CD14-positive monocyte (primary cell): Measurements from ENCODE around the gene NMUR2. TPM values are rescaled to one million over a fixed set of nuclear protein-coding genes. Genes with fewer than 3 reads are reported as not detected.

Experiments used
- DNase-seq, 3 donors: peaks; one replicate each; pipeline ENCODE4 v3.0.0-alpha.2; 2011 to 2022
- H2AFZ ChIP-seq: 2 replicates; pipeline ENCODE4 v1.6.0; 2012; ENCODE audit warnings: mild to moderate bottlenecking, low read depth, low read length, inconsistent platforms; ENCODE audit not compliant: insufficient read depth, poor library complexity, severe bottlenecking
- H3K27ac ChIP-seq, 2 donors: 1 replicate in 1 of 2; 2 replicates in 1 of 2; pipeline ENCODE4 v1.5.1; 2012 to 2013; ENCODE audit warnings: low read length in 2 of 2, control low read depth in 1 of 2, inconsistent platforms in 1 of 2, low read depth in 1 of 2, mild to moderate bottlenecking in 1 of 2
- H3K27me3 ChIP-seq, 2 donors: one replicate each; pipeline versions ENCODE4 v1.6.0 to v1.6.1; 2011 to 2013; ENCODE audit warnings: low read length in 2 of 2; ENCODE audit not compliant: control insufficient read depth in 2 of 2, insufficient read depth in 2 of 2
- H3K36me3 ChIP-seq, 2 donors: replicated peaks in 1 of 2; 1 replicate in 1 of 2; 2 replicates in 1 of 2; pipeline versions ENCODE4 v1.5.1 to v1.6.1; 2012 to 2013; ENCODE audit warnings: low read length in 2 of 2, control low read depth in 1 of 2, inconsistent platforms in 1 of 2, mild to moderate bottlenecking in 1 of 2; ENCODE audit not compliant: insufficient read depth in 2 of 2, control insufficient read depth in 1 of 2
- H3K4me1 ChIP-seq, 2 donors: 1 replicate in 1 of 2; 2 replicates in 1 of 2; pipeline versions ENCODE4 v1.5.1 to v1.6.1; 2012 to 2013; ENCODE audit warnings: low read length in 2 of 2, control low read depth in 1 of 2, inconsistent platforms in 1 of 2, mild to moderate bottlenecking in 1 of 2, moderate library complexity in 1 of 2; ENCODE audit not compliant: insufficient read depth in 2 of 2, control insufficient read depth in 1 of 2
- H3K4me2 ChIP-seq: replicated peaks from 2 replicates; pipeline ENCODE3; 2012; ENCODE audit warnings: low read length, moderate library complexity, mild to moderate bottlenecking; ENCODE audit not compliant: poor library complexity, severe bottlenecking; ENCODE audit errors: extremely low read depth
- H3K4me3 ChIP-seq, 3 experiments: fragments of 200-600 bp in 1 of 3; sonication (generic) in 1 of 3; replicated peaks in 1 of 3; 1 replicate in 2 of 3; 2 replicates in 1 of 3; pipeline ENCODE4 v1.5.1; 2011 to 2013; ENCODE audit warnings: low read length in 3 of 3, mild to moderate bottlenecking in 3 of 3, control low read depth in 2 of 3, low read depth in 2 of 3, inconsistent platforms in 1 of 3, moderate library complexity in 1 of 3
- H3K79me2 ChIP-seq: 2 replicates; pipeline ENCODE4 v1.6.0; 2012; ENCODE audit warnings: mild to moderate bottlenecking, control low read depth, inconsistent platforms, low read length, moderate library complexity; ENCODE audit not compliant: insufficient read depth
- H3K9ac ChIP-seq: 2 replicates; pipeline ENCODE4 v1.6.0; 2017; ENCODE audit warnings: low read length, mild to moderate bottlenecking; ENCODE audit not compliant: insufficient read depth, poor library complexity, severe bottlenecking
- H3K9me3 ChIP-seq, 2 donors: replicated peaks in 1 of 2; 1 replicate in 1 of 2; 2 replicates in 1 of 2; pipeline versions ENCODE4 v1.5.1 to v1.6.1; 2012 to 2013; ENCODE audit warnings: low read length in 2 of 2, control low read depth in 1 of 2; ENCODE audit not compliant: control insufficient read depth in 1 of 2, insufficient read depth in 1 of 2
- H4K20me1 ChIP-seq: 2 replicates; pipeline ENCODE4 v1.6.0; 2012; ENCODE audit warnings: mild to moderate bottlenecking, low read length, control low read depth, moderate library complexity; ENCODE audit not compliant: insufficient read depth
- H3K27ac Mint-ChIP-seq, 7 donors: one replicate each; pipeline ENCODE4 v1.8.0; 2020; ENCODE audit warnings: mild to moderate bottlenecking in 7 of 7, mixed read lengths in 7 of 7, moderate library complexity in 6 of 7, inconsistent platforms in 2 of 7
- H3K27me3 Mint-ChIP-seq, 3 donors: one replicate each; pipeline ENCODE4 v1.8.0; 2021 to 2022; ENCODE audit warnings: low read depth in 3 of 3, mild to moderate bottlenecking in 3 of 3, mixed read lengths in 3 of 3, moderate library complexity in 3 of 3, inconsistent platforms in 1 of 3
- H3K36me3 Mint-ChIP-seq, 2 donors: one replicate each; pipeline ENCODE4 v1.8.0; 2020; ENCODE audit warnings: mixed read lengths in 2 of 2, inconsistent platforms in 1 of 2, mild to moderate bottlenecking in 1 of 2
- H3K4me1 Mint-ChIP-seq: one replicate; pipeline ENCODE4 v1.8.0; 2020; ENCODE audit warnings: mild to moderate bottlenecking, mixed read lengths
- H3K4me3 Mint-ChIP-seq, 2 donors: one replicate each; pipeline ENCODE4 v1.8.0; 2020; ENCODE audit warnings: mild to moderate bottlenecking in 2 of 2, mixed read lengths in 2 of 2, moderate library complexity in 1 of 2
- H3K9me3 Mint-ChIP-seq, 7 donors: one replicate each; pipeline ENCODE4 v1.8.0; 2020 to 2022; ENCODE audit warnings: mixed read lengths in 7 of 7, mild to moderate bottlenecking in 6 of 7, moderate library complexity in 6 of 7, inconsistent platforms in 2 of 7
- WGBS: methylation state at CpG from one replicate; pipeline ENCODE4 v1.1.5; 2013; ENCODE audit warnings: missing lambda C conversion rate; ENCODE audit not compliant: insufficient coverage; 5-methylcytosine and 5-hydroxymethylcytosine counted together
- intact Hi-C, 2 donors: fragments of 100-400 bp; cut with micrococcal nuclease; formaldehyde crosslinking; loops; one replicate each; pipeline versions ENCODE4 v1.15.0 to v1.15.1; 2023
- polyA plus RNA-seq, 3 donors: library from polyadenylated mRNA; depleted of rRNA in 1 of 3; unstranded in 2 of 3; stranded (reverse) in 1 of 3; fragments of 300-500 nt in 2 of 3; fragments of >200 nt in 1 of 3; fragmentation: Illumina TruSeq in 2 of 3; gene quantifications; 1 replicate in 2 of 3; 2 replicates in 1 of 3; pipeline ENCODE4 v1.2.3, GENCODE V29; 2012 to 2021
- TF ChIP-seq, protein P1 (sequence below): fragments of 200-600 bp; IDR thresholded peaks from one replicate; pipeline ENCODE4 v1.8.0; 2022; ENCODE audit warnings: antibody characterized with exemption, mild to moderate bottlenecking

The NMUR2 gene
- polyA plus RNA-seq, 3 donors: not detected

DNA sequence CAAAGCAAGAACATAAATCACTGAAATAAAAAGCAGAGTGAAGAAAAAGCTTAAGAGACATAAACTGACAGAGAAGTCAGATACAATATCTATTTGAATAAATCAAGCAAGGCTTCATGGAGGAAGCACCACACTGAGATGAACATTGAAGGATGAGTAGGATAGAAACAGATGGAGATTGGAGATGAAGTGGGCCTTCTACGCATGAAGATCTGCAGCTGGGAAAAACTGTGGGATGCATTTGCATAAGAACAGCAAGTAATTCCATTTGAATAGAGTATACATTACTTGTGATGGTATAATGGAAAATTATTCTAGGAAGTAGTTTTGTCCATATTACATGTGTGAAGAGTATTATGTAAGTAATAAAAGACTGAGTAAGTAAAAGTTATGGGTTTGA is 16.5 kb downstream of the NMUR2 start:
- WGBS: 89% methylated on average over 1 of the region's 1 CpG
- Histone ChIP-seq H3K4me2 (no peak overlapping the region), H2AFZ (no peak overlapping the region), H4K20me1 (no peaks in the 10 kb centered on the region), H3K27ac (no peak overlapping the region), H3K36me3 (no peaks in the 10 kb centered on the region), H3K9me3 (peaks cover 3 to 10% of the 10 kb centered on the region in 2 donors), H3K27me3 (no peaks in the 10 kb centered on the region), H3K79me2 (no peaks in the 10 kb centered on the region), H3K4me3 (no peak overlapping the region), H3K9ac (no peak overlapping the region), H3K4me1 (no peaks in the 10 kb centered on the region)
- H3K4me1 Mint-ChIP-seq: no peaks in the 10 kb centered on the region
- DNase-seq: no peak
- TF ChIP-seq, protein P1, sequence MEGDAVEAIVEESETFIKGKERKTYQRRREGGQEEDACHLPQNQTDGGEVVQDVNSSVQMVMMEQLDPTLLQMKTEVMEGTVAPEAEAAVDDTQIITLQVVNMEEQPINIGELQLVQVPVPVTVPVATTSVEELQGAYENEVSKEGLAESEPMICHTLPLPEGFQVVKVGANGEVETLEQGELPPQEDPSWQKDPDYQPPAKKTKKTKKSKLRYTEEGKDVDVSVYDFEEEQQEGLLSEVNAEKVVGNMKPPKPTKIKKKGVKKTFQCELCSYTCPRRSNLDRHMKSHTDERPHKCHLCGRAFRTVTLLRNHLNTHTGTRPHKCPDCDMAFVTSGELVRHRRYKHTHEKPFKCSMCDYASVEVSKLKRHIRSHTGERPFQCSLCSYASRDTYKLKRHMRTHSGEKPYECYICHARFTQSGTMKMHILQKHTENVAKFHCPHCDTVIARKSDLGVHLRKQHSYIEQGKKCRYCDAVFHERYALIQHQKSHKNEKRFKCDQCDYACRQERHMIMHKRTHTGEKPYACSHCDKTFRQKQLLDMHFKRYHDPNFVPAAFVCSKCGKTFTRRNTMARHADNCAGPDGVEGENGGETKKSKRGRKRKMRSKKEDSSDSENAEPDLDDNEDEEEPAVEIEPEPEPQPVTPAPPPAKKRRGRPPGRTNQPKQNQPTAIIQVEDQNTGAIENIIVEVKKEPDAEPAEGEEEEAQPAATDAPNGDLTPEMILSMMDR: no peak
- no peak overlapping the region for H3K27ac Mint-ChIP-seq
- intact Hi-C loops: no loop called here
- no peaks in the 10 kb centered on the region for H3K27me3 Mint-ChIP-seq
- peaks cover 0 to 5% (median 0%) of the 10 kb centered on the region in 7 donors for H3K9me3 Mint-ChIP-seq
- H3K4me3 Mint-ChIP-seq: no peak overlapping the region
- H3K36me3 Mint-ChIP-seq: no peaks in the 10 kb centered on the region

DNA sequence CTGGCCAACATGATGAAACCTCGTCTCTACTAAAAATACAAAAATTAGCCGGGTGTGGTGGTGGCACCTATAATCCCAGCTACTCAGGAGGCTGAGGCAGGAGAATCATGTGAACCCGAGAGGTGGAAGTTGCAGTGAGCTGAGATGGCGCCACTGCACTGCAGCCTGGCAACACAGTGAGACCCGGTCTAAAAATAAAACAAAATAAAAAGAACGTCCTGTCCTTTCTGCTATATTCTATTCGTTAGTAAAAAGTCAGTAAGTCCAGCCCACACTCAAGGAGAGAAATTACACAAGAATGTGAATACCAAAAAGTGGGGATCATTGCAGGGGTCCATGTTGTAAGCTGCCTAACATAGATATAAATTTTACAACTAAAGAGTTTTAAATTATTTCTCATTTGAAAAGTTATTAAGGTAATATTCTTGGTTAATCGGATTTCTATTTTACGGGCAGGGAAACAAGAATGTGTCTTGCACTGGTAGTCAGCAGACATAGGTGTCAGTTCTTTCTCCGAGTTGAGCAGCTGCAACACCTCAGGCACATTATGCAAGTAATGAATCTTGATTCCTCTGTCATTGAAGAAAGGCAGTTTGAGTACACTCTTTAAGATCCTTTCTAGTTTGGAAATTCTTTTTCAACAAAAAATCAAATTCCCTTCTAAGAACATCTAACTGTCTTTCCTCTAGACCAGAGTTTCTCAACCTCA is 24.5 kb downstream of the NMUR2 start:
- H3K36me3 ChIP-seq: no peaks in the 10 kb centered on the region
- H3K27me3 Mint-ChIP-seq: peaks cover 0 to 1% (median 0%) of the 10 kb centered on the region in 3 donors
- H2AFZ ChIP-seq: no peak overlapping the region
- H3K9me3 Mint-ChIP-seq: peaks cover 0 to 6% (median 2%) of the 10 kb centered on the region in 7 donors
- H3K4me2 ChIP-seq: no peak overlapping the region
- no peak overlapping the region for H3K9ac ChIP-seq
- H3K4me1 ChIP-seq: no peaks in the 10 kb centered on the region
- no peaks in the 10 kb centered on the region for H3K9me3 ChIP-seq
- no peaks in the 10 kb centered on the region for H4K20me1 ChIP-seq
- no peak overlapping the region for H3K4me3 ChIP-seq
- DNase-seq: no peak
- intact Hi-C loops: no loop called here
- 81% methylated on average over 4 of the region's 10 CpGs for WGBS
- TF ChIP-seq, protein P1: no peak
- no peak overlapping the region for H3K27ac ChIP-seq
- no peak overlapping the region for H3K4me3 Mint-ChIP-seq
- H3K36me3 Mint-ChIP-seq: no peaks in the 10 kb centered on the region
- H3K27me3 ChIP-seq: no peaks in the 10 kb centered on the region
- no peaks in the 10 kb centered on the region for H3K4me1 Mint-ChIP-seq
- no peaks in the 10 kb centered on the region for H3K79me2 ChIP-seq
- peak overlapping the region in 1 of 7 donors; percentile 62 for H3K27ac Mint-ChIP-seq
